ENCODE data around the gene NCAPD3.

DNA sequence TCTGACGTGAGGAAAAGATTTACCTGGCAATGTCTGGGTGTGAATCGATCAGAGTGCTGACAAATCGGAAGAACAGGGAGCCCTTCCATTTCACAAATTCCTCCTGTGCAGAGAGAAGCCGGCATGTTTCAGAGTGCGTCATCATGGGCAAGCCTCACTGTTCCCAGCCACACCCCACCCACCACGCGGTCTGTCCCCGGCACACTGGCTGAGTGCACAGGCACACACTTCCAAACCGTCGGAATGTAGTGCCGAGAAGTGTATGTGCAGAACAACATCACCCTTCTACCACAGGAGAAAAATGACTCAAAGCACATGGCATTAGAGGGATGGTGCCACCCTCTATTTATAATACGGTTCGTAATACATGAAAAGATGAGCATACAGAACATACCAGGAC is 47.5 kb downstream of the NCAPD3 start:
- no peak for TF ChIP-seq POLR2A (IDR thresholded peaks at IDR 0.05; ENCODE audit: low read depth, low read length)
- TF ChIP-seq POLR2AphosphoS5 (IDR thresholded peaks at IDR 0.05; ENCODE audit: low read depth, low read length): no peak
- TF ChIP-seq TAF1 (IDR thresholded peaks at IDR 0.05; ENCODE audit: low read depth, low read length): no peak
- TF ChIP-seq SPI1 (IDR thresholded peaks at IDR 0.05; ENCODE audit: low read depth, low read length): no peak
- TF ChIP-seq PAX5 (IDR thresholded peaks at IDR 0.05; ENCODE audit: insufficient read depth, low read length, severe bottlenecking): no peak
- no peak for TF ChIP-seq POU2F2 (IDR thresholded peaks at IDR 0.05; ENCODE audit: low read depth, low read length)
